GM23338 (cell line): ENCODE results near the gene IL21. TPM values are rescaled to one million over a fixed set of nuclear protein-coding genes. Genes with fewer than 3 reads are reported as not detected.

Experiments
- ATAC-seq: fragments of 200-7000 bp; cut with Tn5 transposase; 3 replicates; pipeline ENCODE4 v1.9.1; 2020
- DNase-seq: peaks from one replicate; pipeline ENCODE4 v3.0.0-alpha.2; 2015; ENCODE audit warnings: low spot score
- H2AFZ ChIP-seq: fragments of 200-600 bp; sonication (generic); 2 replicates; pipeline ENCODE4 v1.8.0; 2016; ENCODE audit warnings: antibody characterized with exemption, mild to moderate bottlenecking, moderate library complexity
- H3F3A ChIP-seq: fragments of 200-600 bp; sonication (generic); replicated peaks from 2 replicates; pipeline ENCODE4 v1.8.0; 2017; ENCODE audit warnings: antibody characterized with exemption, mixed run types, low read depth
- H3K27ac ChIP-seq: fragments of 200-600 bp; sonication (generic); 2 replicates; pipeline ENCODE4 v1.6.1; 2016; ENCODE audit warnings: low read depth
- H3K27me3 ChIP-seq: fragments of 200-600 bp; sonication (generic); 2 replicates; pipeline ENCODE4 v1.8.0; 2016; ENCODE audit warnings: mild to moderate bottlenecking, mixed run types, moderate library complexity; ENCODE audit not compliant: insufficient read depth
- H3K36me3 ChIP-seq: fragments of 200-600 bp; sonication (generic); 2 replicates; pipeline ENCODE4 v1.8.0; 2016; ENCODE audit warnings: mild to moderate bottlenecking; ENCODE audit not compliant: insufficient read depth
- H3K4me1 ChIP-seq: fragments of 200-600 bp; sonication (generic); 2 replicates; pipeline ENCODE4 v1.8.0; 2016; ENCODE audit warnings: mild to moderate bottlenecking, moderate library complexity; ENCODE audit not compliant: insufficient read depth
- H3K4me2 ChIP-seq: fragments of 200-600 bp; sonication (generic); 2 replicates; pipeline ENCODE4 v1.7.1; 2017; ENCODE audit warnings: mixed run types
- H3K4me3 ChIP-seq: fragments of 200-600 bp; sonication (generic); 2 replicates; pipeline ENCODE4 v1.6.1; 2016; ENCODE audit warnings: mixed run types
- H3K79me2 ChIP-seq: fragments of 200-600 bp; sonication (generic); replicated peaks from 2 replicates; pipeline ENCODE4 v1.8.0; 2017; ENCODE audit warnings: mild to moderate bottlenecking; ENCODE audit not compliant: insufficient read depth
- H3K9me2 ChIP-seq: fragments of 200-600 bp; sonication (generic); 2 replicates; pipeline ENCODE4 v1.8.0; 2017; ENCODE audit not compliant: insufficient read depth
- H4K20me1 ChIP-seq: fragments of 200-600 bp; sonication (generic); replicated peaks from 2 replicates; pipeline ENCODE4 v1.8.0; 2017; ENCODE audit warnings: mild to moderate bottlenecking; ENCODE audit not compliant: insufficient read depth
- H3K27ac Mint-ChIP-seq: 2 replicates; pipeline ENCODE4 v1.8.0; 2020; ENCODE audit warnings: inconsistent platforms, mild to moderate bottlenecking, moderate library complexity, mixed read lengths
- H3K27me3 Mint-ChIP-seq: 3 replicates; pipeline ENCODE4 v1.8.0; 2022; ENCODE audit warnings: low read depth, mild to moderate bottlenecking, moderate library complexity, mixed read lengths, inconsistent platforms; ENCODE audit not compliant: insufficient read depth, poor library complexity
- H3K36me3 Mint-ChIP-seq: 3 replicates; pipeline ENCODE4 v1.8.0; 2021; ENCODE audit warnings: low read depth, mild to moderate bottlenecking, inconsistent platforms, moderate library complexity, mixed read lengths
- H3K4me1 Mint-ChIP-seq: 3 replicates; pipeline ENCODE4 v1.8.0; 2020; ENCODE audit warnings: mild to moderate bottlenecking, inconsistent platforms, mixed read lengths
- H3K4me3 Mint-ChIP-seq: 3 replicates; pipeline ENCODE4 v1.8.0; 2021; ENCODE audit warnings: moderate library complexity, mild to moderate bottlenecking, inconsistent platforms, mixed read lengths
- H3K9me3 Mint-ChIP-seq: 3 replicates; pipeline ENCODE4 v1.8.0; 2020; ENCODE audit warnings: moderate library complexity, mild to moderate bottlenecking, inconsistent platforms, mixed read lengths
- CTCF ChIP-seq, 2 experiments: fragments of 200-600 bp in 1 of 2; sonication (generic) in 1 of 2; conservative IDR thresholded peaks; 2 replicates each; pipeline versions ENCODE4 v1.5.1 to v1.6.1; 2016 to 2017; ENCODE audit warnings: antibody characterized with exemption in 2 of 2, low read depth in 2 of 2, mild to moderate bottlenecking in 2 of 2, moderate library complexity in 1 of 2
- ETS1 ChIP-seq: IDR thresholded peaks from 2 replicates; pipeline ENCODE4 v1.6.1; 2016; ENCODE audit warnings: antibody characterized with exemption
- EZH2 ChIP-seq: fragments of 200-600 bp; sonication (generic); IDR thresholded peaks from one replicate; pipeline ENCODE4 v1.8.0; 2017; ENCODE audit warnings: antibody characterized with exemption, mild to moderate bottlenecking, low read depth; ENCODE audit not compliant: unreplicated experiment
- EZH2phosphoT487 ChIP-seq: fragments of 200-600 bp; sonication (generic); IDR thresholded peaks from one replicate; pipeline ENCODE4 v1.8.1; 2018; ENCODE audit warnings: antibody characterized with exemption; ENCODE audit not compliant: unreplicated experiment
- POLR2AphosphoS5 ChIP-seq: IDR thresholded peaks from 2 replicates; pipeline ENCODE4 v1.6.1; 2016; ENCODE audit warnings: antibody characterized with exemption, low read depth
- REST ChIP-seq: IDR thresholded peaks from one replicate; pipeline ENCODE4 v1.6.1; 2018; ENCODE audit warnings: antibody characterized with exemption; ENCODE audit not compliant: unreplicated experiment
- ZNF114 ChIP-seq: fragments of 250-450 bp; sonication (Bioruptor Pico); IDR thresholded peaks from 2 replicates; pipeline ENCODE4 v1.5.0; 2020; ENCODE audit warnings: mild to moderate bottlenecking, moderate library complexity
- ZNF331 ChIP-seq: fragments of 250-450 bp; sonication (Bioruptor Pico); IDR thresholded peaks from 2 replicates; pipeline ENCODE4 v1.5.0; 2020; ENCODE audit warnings: low read depth, mild to moderate bottlenecking, moderate library complexity
- polyA plus RNA-seq: library from polyadenylated mRNA; unstranded; fragments of >200 nt; fragmentation: Nextera tagmentation; extraction: Ambion mirVana; gene quantifications from 2 replicates; pipeline ENCODE4 v1.2.1, GENCODE V29; 2016
- total RNA-seq: library from RNA; depleted of rRNA; stranded (reverse); fragments of >200 nt; shearing (Covaris generic); gene quantifications from 2 replicates; pipeline ENCODE4 v1.2.3, GENCODE V29; 2014

IL21 gene
- total and polyA plus RNA-seq, 2 experiments from 2014 or later = not detected

DNA sequence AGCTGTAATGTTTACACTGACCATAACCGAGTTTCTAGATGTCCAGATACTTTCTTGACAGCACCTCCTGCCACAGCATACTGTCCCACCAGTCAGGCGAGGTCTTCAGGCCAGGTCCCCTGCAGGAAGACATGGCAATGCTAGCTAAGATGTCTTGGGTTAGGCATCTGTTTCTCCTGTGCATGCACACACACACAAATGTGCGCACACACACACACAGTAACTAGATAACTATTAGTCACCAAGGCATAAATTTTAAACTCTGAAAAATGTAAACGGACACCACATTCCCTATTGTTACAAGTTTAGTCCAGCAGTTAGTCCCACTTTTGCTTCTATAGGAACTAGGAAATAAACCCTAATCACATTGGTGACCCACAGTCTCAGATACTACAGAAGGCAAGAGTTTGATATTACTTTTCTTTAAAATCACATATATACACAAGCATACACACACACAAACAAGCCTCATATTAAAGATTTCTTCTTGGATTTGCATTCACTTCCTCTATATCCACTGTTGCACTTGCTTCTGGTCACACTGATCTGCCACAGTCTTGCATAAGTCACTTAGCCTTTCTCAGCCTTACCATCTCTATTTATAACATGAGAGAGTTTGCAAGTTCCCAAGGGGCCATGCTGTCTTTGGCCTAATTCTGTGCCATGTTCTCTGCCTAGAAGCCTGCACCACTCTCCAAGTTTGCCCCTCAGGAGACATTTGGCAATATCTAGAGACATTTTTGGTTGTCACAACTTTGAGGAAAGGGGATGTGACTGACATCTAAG, 32.2 kb downstream of the IL21 start (continued):
- no peak for TF ChIP-seq CTCF (conservative IDR thresholded peaks at IDR 0.05; ENCODE audit: low read depth in 2 of 2)
- TF ChIP-seq ETS1 = no peak

DNA sequence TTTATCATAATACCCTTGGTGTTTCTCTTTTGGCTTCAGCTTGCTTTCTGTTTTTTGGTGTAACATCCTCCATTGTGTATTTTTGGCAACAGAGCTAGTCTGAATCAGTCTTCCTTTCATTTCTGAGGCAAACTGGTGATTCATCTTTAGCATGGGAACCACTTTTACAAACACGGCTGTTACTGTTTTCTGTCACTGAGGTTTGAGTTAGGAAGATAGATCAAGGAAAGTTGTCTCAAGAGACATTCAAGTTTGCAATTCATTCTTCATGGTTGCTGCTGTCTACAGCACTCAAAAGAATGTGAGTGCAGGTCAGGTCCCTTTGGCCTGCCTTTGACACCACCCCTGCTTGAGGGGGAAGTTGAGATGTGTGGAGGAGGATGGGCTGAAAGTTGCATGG, 36.3 kb downstream of the IL21 start:
- no peaks in the 10 kb centered on the region for H3K36me3 Mint-ChIP-seq
- peaks cover 1% of the 10 kb centered on the region for H3K27me3 Mint-ChIP-seq
- H3K4me2 ChIP-seq = no peak overlapping the region
- no peak overlapping the region for H3K4me3 Mint-ChIP-seq
- H3K9me3 Mint-ChIP-seq = no peaks in the 10 kb centered on the region
- H3K4me1 ChIP-seq = no peaks in the 10 kb centered on the region
- no peaks in the 10 kb centered on the region for H3F3A ChIP-seq
- H3K36me3 ChIP-seq = no peaks in the 10 kb centered on the region
- H3K79me2 ChIP-seq = no peaks in the 10 kb centered on the region
- H4K20me1 ChIP-seq = no peaks in the 10 kb centered on the region
- no peak overlapping the region for H3K27ac ChIP-seq
- no peaks in the 10 kb centered on the region for H3K27me3 ChIP-seq
- ATAC-seq (no peak), DNase-seq (no peak)
- H3K27ac Mint-ChIP-seq = no peak overlapping the region
- H3K4me3 ChIP-seq = no peak overlapping the region
- H2AFZ ChIP-seq = peak overlapping the region; percentile 65
- H3K9me2 ChIP-seq = 0 out of 2 replicates have a peak, but pooled peaks cover 6% of the 10 kb centered on the region
- no peaks in the 10 kb centered on the region for H3K4me1 Mint-ChIP-seq
- TF ChIP-seq POLR2AphosphoS5 = no peak
- TF ChIP-seq CTCF (conservative IDR thresholded peaks at IDR 0.05; ENCODE audit: low read depth in 2 of 2) = no peak
- TF ChIP-seq REST = no peak
- no peak for TF ChIP-seq EZH2phosphoT487
- no peak for TF ChIP-seq ZNF331 (CRISPR knock-in tag)
- TF ChIP-seq ZNF114 (CRISPR knock-in tag) = no peak
- TF ChIP-seq ETS1 = no peak
- no peak for TF ChIP-seq EZH2
